HG03045 (cell line): ENCODE data around the gene CNOT6.

Experiments
- ATAC-seq: cut with Tn5 transposase; IDR thresholded peaks from one replicate; pipeline ENCODE4 v1.9.1; 2021; ENCODE audit warnings: mild to moderate bottlenecking, moderate library complexity; ENCODE audit not compliant: unreplicated experiment

CNOT6 gene

GRCh38 chr5:180598797-180599589 is 104.8 kb downstream of the CNOT6 start:
- ATAC-seq: no peak

- ATAC-seq: no peak
Observed at GRCh38 chr5:180599590-180599914, 105.4 kb downstream of the CNOT6 start.

GRCh38 chr5:180599981-180600553 is 105.9 kb downstream of the CNOT6 start:
- no peak for ATAC-seq

- ATAC-seq: no peak
Observed at GRCh38 chr5:180600554-180601041, 106.4 kb downstream of the CNOT6 start.

- ATAC-seq: no peak
Observed at GRCh38 chr5:180601591-180602480, 107.7 kb downstream of the CNOT6 start.

- ATAC-seq: no peak
Observed at GRCh38 chr5:180602481-180603075, 108.4 kb downstream of the CNOT6 start.

- no peak for ATAC-seq
Observed at GRCh38 chr5:180603076-180603594, 109.0 kb downstream of the CNOT6 start.

GRCh38 chr5:180604271-180604670 is 110.1 kb downstream of the CNOT6 start:
- ATAC-seq: no peak

GRCh38 chr5:180605554-180606214 is 111.5 kb downstream of the CNOT6 start:
- no peak for ATAC-seq

- no peak for ATAC-seq
Observed at GRCh38 chr5:180606215-180606785, 112.1 kb downstream of the CNOT6 start.

- no peak for ATAC-seq
Observed at GRCh38 chr5:180607861-180608571, 113.8 kb downstream of the CNOT6 start.

- no peak for ATAC-seq
Observed at GRCh38 chr5:180608572-180609310, 114.6 kb downstream of the CNOT6 start.

- no peak for ATAC-seq
Observed at GRCh38 chr5:180609386-180609785, 115.2 kb downstream of the CNOT6 start.

- ATAC-seq: no peak
Observed at GRCh38 chr5:180609817-180610550, 115.8 kb downstream of the CNOT6 start.

- ATAC-seq: no peak
Observed at GRCh38 chr5:180611140-180611850, 117.1 kb downstream of the CNOT6 start.

- ATAC-seq: no peak
Observed at GRCh38 chr5:180612683-180613082, 118.5 kb downstream of the CNOT6 start.

- ATAC-seq: no peak
Observed at GRCh38 chr5:180613188-180613813, 119.1 kb downstream of the CNOT6 start.
